Astrocyte (in vitro differentiated cells and primary cell): ENCODE measurements around the gene SATB1.

Source experiments
- CTCF ChIP-seq: IDR thresholded peaks from 2 replicates; pipeline ENCODE4 v1.5.1; 2011; ENCODE audit warnings: low read depth, mild to moderate bottlenecking, inconsistent platforms, low read length, moderate library complexity; ENCODE audit not compliant: insufficient read depth
- EZH2 ChIP-seq: IDR thresholded peaks from 2 replicates; pipeline ENCODE4 v1.6.1; 2012; ENCODE audit warnings: mild to moderate bottlenecking, low read length, inconsistent platforms; ENCODE audit not compliant: insufficient read depth

GRCh38 chr3:18409266-18409665 is 15.9 kb downstream of the SATB1 start:
- TF ChIP-seq CTCF (no peak), EZH2 (no peak)
